GM19328 (cell line): ENCODE measurements around the gene BICD1.

Source experiments
- ATAC-seq: cut with Tn5 transposase; IDR thresholded peaks from one replicate; pipeline ENCODE4 v1.9.1; 2021; ENCODE audit warnings: mild to moderate bottlenecking, moderate library complexity; ENCODE audit not compliant: unreplicated experiment

Gene BICD1

GRCh38 chr12:32233568-32233967 lies 126.9 kb downstream of the BICD1 start:
- no peak for ATAC-seq

- ATAC-seq = no peak
These were observed 128.6 kb downstream of the BICD1 start for GRCh38 chr12:32235251-32235650.

- no peak for ATAC-seq
These were observed 133.5 kb downstream of the BICD1 start for GRCh38 chr12:32240162-32240561.

GRCh38 chr12:32240831-32241230 lies 134.2 kb downstream of the BICD1 start:
- no peak for ATAC-seq

- ATAC-seq = no peak
These were observed 136.0 kb downstream of the BICD1 start for GRCh38 chr12:32242641-32243040.

GRCh38 chr12:32248441-32249140 lies 141.9 kb downstream of the BICD1 start:
- ATAC-seq = no peak

GRCh38 chr12:32249777-32250176 lies 143.1 kb downstream of the BICD1 start:
- ATAC-seq = no peak

- peak; percentile 76 for ATAC-seq
These were observed 145.8 kb downstream of the BICD1 start for GRCh38 chr12:32252199-32253073.

GRCh38 chr12:32253154-32253790 lies 146.6 kb downstream of the BICD1 start:
- ATAC-seq = no peak

GRCh38 chr12:32254260-32254956 lies 147.8 kb downstream of the BICD1 start:
- ATAC-seq = no peak

- no peak for ATAC-seq
These were observed 148.9 kb downstream of the BICD1 start for GRCh38 chr12:32255588-32255987.

GRCh38 chr12:32257695-32258496 lies 151.2 kb downstream of the BICD1 start:
- ATAC-seq = no peak

GRCh38 chr12:32260696-32261095 lies 154.0 kb downstream of the BICD1 start:
- no peak for ATAC-seq

GRCh38 chr12:32261638-32262037 lies 155.0 kb downstream of the BICD1 start:
- ATAC-seq = no peak

GRCh38 chr12:32264961-32265360 lies 158.3 kb downstream of the BICD1 start:
- ATAC-seq = peak; percentile 48

GRCh38 chr12:32265456-32265855 lies 158.8 kb downstream of the BICD1 start:
- ATAC-seq = no peak

- peak; percentile 74 for ATAC-seq
These were observed 159.3 kb downstream of the BICD1 start for GRCh38 chr12:32265951-32266350.

- no peak for ATAC-seq
These were observed 160.1 kb downstream of the BICD1 start for GRCh38 chr12:32266756-32267155.

- ATAC-seq = no peak
These were observed 164.4 kb downstream of the BICD1 start for GRCh38 chr12:32270818-32271710.
